NCI-H128 (cell line): ENCODE measurements around the gene CSNK1G2.

Experiments used
- DNase-seq: peaks from one replicate; lab custom pipeline; 2025; ENCODE audit not compliant: unreplicated experiment; lab: John Stamatoyannopoulos, UW

Gene CSNK1G2

DNA sequence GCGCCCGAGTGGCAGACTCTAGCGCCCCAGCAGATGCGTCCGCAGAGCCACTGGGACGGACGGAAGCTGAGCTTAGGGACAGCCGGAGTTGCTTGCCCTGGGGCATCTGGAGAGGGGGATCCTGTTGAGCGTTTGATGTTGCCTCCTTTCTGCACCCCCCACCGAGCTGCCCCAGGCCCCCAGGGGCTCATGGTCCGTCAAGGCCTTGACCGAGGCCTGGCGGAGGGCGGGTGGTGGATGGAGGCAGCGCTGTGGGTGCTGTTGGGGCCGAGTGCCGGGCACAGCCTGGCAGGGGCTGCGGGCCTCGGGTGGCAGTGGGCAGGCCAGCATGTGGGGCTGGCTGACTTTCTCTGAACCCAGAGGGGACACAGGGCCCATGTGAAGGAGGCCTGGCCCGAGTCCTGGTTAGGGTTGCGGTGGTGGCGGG, 2.7 kb downstream of the CSNK1G2 start:
- DNase-seq: no peak

DNA sequence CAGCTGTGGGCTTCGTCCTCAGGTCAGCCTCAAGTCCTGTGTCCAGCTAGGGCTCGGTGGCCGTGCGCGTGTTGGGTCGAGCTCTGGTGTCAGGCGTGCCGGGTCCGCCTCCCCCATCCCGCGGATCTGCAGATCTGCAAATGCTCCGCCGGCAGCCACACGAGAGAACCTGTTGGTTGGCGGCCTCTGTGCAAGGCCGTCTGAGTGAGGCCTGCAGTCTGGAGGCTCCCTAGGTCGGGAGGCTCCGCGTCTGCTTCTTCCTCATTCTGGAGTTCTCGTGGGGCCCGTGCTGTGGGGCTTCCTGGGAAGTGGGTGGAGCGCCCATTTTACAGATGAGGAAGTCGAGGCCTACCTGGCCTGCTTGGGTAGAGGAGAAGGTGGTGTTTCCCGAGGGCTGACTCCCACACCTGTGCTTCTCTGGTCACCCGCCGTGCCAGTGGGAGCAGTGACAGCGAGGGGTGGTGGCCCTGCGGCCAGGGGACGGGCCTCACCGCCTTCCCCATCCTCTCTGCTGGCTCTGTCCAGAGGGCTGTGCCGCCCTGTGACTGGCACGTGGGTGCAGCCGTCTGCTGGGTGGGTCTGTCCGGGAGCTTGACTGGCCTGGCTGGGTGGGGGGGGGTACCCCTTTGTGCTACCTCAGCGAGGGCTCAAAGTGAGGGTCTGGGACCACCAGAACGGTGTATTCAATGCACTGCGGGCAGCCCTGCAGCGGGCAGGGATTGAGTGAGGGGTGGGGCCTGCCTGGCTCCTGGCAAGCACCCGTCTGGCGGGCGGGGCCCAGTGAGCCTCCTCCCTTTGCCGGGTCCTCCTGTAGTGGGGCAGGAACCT, 3.3 kb downstream of the CSNK1G2 start:
- DNase-seq: no peak

- no peak for DNase-seq
Observed at GRCh38 chr19:1944916-1945561, 4.1 kb downstream of the CSNK1G2 start.

- no peak for DNase-seq
Observed at GRCh38 chr19:1945899-1946298, 4.9 kb downstream of the CSNK1G2 start.

DNA sequence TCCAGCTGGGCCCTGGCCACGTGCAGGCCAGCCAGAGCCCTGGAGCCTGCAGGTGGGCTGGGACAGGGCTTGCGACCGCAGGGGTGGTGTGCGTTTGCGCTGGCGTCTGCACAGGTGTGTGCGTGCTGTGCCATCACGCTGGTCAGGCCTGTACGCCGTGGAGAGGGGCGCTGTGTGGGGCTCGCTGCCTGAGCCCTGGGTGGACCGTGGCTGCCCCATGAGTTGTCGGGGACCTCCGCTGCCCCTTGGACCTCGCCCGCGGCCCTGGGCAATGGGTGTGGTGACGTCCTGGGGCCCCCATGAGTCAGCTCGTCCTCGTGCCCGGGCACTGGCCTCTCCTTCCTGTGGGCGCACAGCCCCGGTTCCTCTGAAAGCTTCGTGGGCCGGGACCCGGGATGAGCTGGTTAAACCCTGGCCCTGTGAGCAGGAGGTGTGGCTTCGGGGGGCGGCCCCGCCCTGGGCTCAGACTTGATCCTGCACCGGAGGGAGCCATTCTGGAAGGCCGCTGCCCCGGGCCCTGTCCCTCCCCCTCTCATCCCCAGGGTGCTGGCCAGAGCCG, 6.8 kb downstream of the CSNK1G2 start:
- DNase-seq: no peak

DNA sequence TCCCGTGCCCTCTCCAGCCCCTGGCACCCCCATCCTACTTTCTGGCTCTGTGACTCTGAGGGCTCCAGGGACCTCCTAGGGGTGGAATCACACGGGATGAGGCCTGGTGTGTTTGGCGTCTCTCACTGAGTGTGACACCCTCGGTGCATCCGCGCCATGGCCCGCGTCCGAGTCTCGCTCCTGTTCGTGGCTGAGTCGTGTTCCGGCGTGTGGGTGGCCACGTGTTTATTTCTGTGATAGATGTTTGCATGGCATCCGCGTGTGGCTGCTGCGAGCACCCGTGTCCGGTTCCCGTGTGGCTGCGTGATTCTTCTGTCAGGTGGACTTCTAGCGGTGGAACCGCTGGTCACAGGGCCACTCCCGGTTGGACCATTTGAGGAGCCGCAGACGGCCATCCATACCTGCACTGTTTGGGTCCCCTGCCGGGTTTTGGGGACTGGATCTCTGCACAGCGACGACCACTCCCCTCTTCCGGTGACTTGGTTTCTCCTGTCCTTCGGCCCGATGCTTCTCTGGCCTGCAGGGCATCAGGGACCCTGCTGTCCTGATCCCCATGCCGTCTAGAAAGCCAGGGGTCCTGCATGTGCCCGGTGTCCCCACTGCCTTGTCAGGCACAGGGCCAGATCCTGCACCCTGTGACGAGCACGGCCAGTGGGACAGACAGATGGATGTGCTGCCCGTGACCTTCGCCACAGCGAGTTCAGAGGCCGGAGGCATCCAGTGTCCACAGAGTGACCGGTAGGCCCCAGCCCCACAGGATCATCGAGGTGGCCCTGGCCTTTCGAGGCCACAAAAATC, 8.5 kb downstream of the CSNK1G2 start:
- DNase-seq: no peak

DNA sequence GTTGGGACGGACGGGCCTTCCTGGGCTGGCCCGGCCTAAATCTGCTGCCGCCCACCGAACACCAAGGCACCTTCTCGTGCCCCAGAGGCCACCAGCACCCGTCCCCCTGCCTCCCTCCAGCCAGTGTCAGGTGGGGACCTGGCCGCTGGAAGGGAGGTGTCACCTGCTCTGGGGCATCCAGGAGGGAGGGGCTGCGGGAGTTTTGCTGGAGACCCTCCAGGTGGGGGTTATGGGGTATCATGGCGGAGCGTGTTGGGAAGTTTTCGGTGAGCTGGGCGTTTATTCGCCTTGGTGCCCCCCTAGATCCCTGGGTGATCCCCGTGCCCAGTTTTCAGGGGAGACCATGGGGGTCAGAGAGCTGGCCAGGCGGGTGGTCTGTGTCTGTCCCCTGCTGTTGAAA, 9.7 kb downstream of the CSNK1G2 start:
- DNase-seq: no peak

- no peak for DNase-seq
Observed at GRCh38 chr19:1952635-1953034, 11.7 kb downstream of the CSNK1G2 start.

DNA sequence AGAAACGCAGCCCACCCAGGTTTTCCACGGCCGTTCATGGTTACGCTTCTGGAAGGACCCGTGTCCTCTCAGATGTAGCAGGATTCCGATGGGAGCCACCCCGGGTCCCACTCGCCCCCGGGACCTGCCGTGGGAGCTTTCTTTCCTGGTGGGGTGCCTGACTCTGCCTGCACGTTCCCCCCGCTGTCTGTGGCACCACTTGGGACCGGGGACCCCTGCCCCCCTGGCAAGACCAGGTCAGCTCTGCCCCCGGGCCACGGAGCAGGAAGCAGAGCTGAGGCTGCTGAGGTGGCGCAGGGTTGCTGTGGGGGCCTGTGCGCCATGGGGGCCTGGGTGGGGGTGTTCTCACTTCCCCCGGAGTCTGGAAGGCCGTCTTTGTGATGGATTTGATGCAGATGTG, 12.1 kb downstream of the CSNK1G2 start:
- DNase-seq: no peak

DNA sequence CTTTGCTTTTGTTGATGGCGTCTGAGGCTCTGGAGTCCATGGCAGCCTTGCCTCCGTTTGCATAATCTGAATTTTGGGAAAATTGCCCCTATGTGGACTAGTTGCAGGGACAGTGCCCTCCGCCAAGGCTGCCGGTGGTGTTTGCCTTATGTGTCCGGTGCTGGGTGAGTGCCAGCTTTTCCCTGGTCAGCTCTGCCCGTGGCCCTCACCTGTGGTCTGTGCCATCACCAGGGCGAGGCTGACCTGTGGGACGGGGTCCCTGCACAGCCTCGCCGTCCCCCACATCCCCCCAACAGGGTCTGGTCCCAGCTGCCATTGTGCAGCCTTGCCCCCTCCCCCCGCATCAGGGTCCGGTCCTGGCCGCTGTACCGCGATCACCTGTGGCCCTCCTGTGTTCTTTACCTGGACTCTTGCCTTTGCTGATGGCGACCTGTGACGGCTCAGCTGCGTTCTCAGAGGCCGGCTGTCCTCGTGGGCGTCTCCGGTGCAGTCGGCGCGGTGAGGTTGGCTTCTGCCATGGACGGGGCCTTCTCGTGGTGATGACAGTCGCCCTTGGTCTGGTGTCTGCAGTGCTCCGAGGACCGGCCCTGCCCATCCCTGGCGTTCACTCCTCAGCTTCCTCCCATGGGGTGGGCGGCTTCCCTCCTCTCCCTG, 12.6 kb downstream of the CSNK1G2 start:
- no peak for DNase-seq

- no peak for DNase-seq
Observed at GRCh38 chr19:1954532-1954933, 13.6 kb downstream of the CSNK1G2 start.

DNA sequence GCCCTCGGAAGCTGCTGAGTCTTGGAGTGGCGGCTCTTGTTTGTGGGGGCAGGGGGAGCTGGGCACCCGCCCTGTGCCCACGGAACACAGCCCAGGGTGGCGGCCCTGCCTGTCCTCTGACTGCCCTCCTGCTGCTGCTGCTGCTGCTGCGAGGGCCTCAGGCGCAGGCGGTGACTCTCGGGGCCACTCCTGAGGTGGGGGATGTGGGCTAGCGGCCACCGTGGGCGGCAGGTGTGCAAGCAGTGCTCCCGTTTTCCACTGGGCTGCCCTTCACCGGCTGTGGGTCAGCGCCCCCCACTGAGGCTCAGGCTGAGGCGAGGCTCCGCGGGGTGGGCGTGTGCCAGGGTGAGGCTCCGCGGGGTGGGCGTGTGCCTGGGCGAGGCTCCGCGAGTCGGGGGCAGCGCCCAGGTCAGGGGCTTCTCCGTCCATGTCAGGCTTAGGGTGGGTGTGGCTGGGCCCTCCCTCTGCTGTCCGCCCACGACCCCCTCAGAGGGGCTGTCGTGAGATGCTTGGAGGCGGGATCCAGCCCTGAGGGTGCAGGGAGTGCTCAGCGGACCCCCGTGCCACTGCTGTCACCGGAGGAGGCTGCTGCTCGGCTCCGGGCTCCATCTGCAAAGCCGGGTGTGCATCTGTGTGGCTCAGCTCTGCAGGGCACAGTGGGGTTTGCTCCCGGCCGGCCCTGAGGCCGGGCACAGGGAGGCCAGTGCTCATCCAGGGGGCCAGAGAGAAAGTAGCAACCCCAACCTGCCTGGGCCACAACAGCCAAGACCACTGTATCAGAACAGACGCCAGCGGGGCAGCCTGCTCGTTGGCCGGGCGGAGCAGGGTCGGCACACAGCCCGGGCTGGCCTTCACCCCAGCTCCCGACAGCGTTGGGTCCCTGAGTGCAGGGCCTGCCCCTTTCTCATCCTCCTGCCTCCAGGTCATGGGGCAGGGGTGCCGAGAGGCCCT, 14.5 kb downstream of the CSNK1G2 start:
- no peak for DNase-seq

GRCh38 chr19:1956122-1956494, 15.1 kb downstream of the CSNK1G2 start:
- DNase-seq: no peak

GRCh38 chr19:1956868-1957492, 16.0 kb downstream of the CSNK1G2 start:
- DNase-seq: no peak

DNA sequence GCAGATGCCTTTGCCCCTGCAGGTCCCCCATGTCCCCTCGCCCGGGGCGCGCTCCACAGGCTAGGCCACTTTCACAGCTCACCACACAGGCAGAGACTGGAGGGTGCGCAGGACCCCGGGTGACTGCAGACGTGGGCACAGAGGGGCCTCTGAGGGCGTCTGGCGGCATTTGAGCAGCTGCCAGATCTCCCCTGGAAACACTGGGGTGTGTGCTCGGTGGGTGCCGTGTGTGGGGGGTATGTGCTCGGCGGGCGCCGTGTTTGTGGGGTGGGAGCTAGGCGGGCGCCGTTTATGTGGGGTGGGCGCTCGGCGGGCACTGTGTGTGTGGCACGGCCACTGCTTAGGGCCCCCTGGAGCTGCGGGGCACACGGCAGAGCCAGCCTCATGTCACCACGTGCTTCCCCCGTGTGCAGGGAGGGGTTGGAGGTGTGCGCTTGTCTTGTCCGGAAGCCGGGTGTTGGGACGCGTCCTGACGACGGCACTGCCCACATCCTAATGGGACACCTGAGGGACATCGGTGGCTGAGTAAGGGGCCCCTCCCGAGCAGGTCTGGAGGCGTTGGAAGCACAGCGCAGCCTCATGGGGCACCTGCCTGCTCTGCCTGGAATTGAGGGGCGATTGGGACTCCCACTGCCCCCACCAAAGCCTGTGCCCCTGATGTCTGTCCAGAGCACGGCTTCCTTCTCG, 16.7 kb downstream of the CSNK1G2 start:
- DNase-seq: no peak

DNA sequence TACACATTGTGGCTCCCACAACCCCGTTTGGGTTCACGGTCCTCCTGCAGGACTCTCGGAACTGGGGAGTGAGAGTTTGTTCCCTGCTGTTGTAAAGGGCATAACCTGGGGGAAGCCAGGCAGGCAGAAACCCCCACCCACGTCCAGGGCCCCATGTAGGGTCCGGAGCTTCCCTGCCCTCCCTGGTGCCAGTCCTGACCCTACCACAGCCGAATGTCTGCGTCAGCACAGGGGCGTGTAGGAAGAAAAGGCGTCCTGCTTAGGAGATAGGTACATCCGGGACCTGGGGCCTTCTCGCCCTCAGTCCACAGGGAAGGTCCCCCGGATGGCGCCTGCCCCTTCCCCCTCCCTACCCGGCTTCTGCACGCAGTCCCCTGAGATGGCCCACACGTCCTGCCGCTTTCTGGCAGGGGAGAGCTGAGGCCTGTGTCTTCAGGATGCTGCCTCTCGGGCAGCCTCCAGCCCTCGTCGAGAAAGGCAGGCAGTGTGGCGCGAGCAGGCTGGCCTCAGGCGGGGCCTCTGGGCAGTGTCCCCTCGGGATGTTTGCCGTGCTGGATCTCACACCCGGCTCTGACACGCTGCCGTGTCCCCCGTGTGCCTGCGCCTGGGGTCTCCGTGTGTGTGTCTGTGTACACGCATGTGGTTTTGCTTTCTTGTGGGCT, 19.1 kb downstream of the CSNK1G2 start:
- DNase-seq: no peak

- DNase-seq: no peak
Observed at GRCh38 chr19:1961000-1961883, 20.3 kb downstream of the CSNK1G2 start.
